Gastroesophageal sphincter (tissue), 4 donors: Measurements from ENCODE around the gene ATP13A2. TPM values are rescaled to one million over a fixed set of nuclear protein-coding genes. Genes with fewer than 3 reads are reported as not detected.

Experiments used
- ATAC-seq: fragments of 150-250 bp; one replicate; pipeline ENCODE4 v1.9.1; 2016; ENCODE audit warnings: mild to moderate bottlenecking, moderate library complexity
- H3K27ac ChIP-seq, 4 donors: fragments of 200-600 bp; sonication (generic) in 3 of 4; 1 replicate in 3 of 4; 2 replicates in 1 of 4; pipeline ENCODE4 v1.5.1; 2016 to 2019
- H3K27me3 ChIP-seq: fragments of 200-600 bp; sonication (generic); one replicate; pipeline ENCODE4 v1.5.1; 2019
- H3K36me3 ChIP-seq, 2 donors: fragments of 200-600 bp; sonication (generic); one replicate each; pipeline ENCODE4 v1.5.1; 2019; ENCODE audit warnings: control low read depth in 1 of 2
- H3K4me1 ChIP-seq, 3 donors: fragments of 200-600 bp; sonication (generic); 1 replicate in 2 of 3; 2 replicates in 1 of 3; pipeline ENCODE4 v1.5.1; 2016 to 2019; ENCODE audit warnings: control low read depth in 2 of 3
- H3K4me3 ChIP-seq, 2 donors: fragments of 200-600 bp; sonication (generic); one replicate each; pipeline ENCODE4 v1.5.1; 2019; ENCODE audit warnings: mild to moderate bottlenecking in 1 of 2, moderate library complexity in 1 of 2
- H3K9me3 ChIP-seq, 3 donors: fragments of 200-600 bp; sonication (generic); one replicate each; pipeline ENCODE4 v1.5.1; 2017 to 2019; ENCODE audit warnings: control low read depth in 2 of 3
- EP300 ChIP-seq: sonication (generic); formaldehyde crosslinking; IDR thresholded peaks from one replicate; pipeline ENCODE4 v1.6.1; 2017; ENCODE audit warnings: antibody characterized with exemption, mild to moderate bottlenecking
- POLR2A ChIP-seq, 2 donors: fragments of 450-650 bp; IDR thresholded peaks; one replicate each; pipeline ENCODE4 v1.6.1; 2017; ENCODE audit warnings: antibody characterized with exemption in 2 of 2, mild to moderate bottlenecking in 2 of 2, moderate library complexity in 1 of 2
- POLR2AphosphoS5 ChIP-seq: sonication (generic); formaldehyde crosslinking; IDR thresholded peaks from one replicate; pipeline ENCODE4 v1.6.1; 2017; ENCODE audit warnings: antibody characterized with exemption
- WGBS, 2 donors: methylation state at CpG; one replicate each; pipeline ENCODE4 v1.1.5; 2018; ENCODE audit warnings: low coverage in 1 of 2; 5-methylcytosine and 5-hydroxymethylcytosine counted together
- total RNA-seq, 4 donors: library from RNA; depleted of rRNA; stranded (reverse); fragments of >200 nt; gene quantifications; one replicate each; pipeline ENCODE4 v1.1.0, GENCODE V29; 2016
- TF ChIP-seq, protein P1 (sequence below), 4 experiments: fragments of 200-600 bp in 2 of 4; fragments of 450-650 bp in 2 of 4; sonication (generic) in 1 of 4; IDR thresholded peaks; one replicate each; pipeline ENCODE4 v1.5.1; 2017 to 2019; ENCODE audit warnings: antibody characterized with exemption in 4 of 4, mild to moderate bottlenecking in 2 of 4, moderate library complexity in 2 of 4

ATP13A2 gene
- total RNA-seq, 4 donors from 2014 or later: 19.1 to 29.2 (median 20.1) TPM

DNA sequence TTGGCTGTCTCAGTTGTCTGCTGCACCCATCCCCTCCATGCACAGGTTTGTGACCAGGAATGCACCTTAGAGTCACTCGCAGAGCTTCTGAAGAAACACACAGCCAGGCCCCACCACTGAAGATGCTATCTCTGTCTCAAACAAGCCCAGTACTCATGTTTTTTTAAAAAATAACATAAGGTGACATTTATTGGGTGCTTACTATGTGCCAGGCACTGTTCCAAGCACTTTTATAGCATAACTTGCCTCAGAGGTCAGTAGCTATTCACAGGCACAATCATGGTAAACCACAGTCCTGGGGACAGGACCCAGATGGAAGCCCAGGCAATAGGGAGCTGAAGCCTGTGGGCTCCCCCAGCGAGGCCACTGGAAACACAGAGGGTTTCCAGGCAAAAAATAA lies 8.8 kb upstream of the ATP13A2 start:
- no peak overlapping the region for H3K4me3 ChIP-seq
- H3K4me1 ChIP-seq: no peaks in the 10 kb centered on the region
- 90 to 100% methylated on average over 2 of the region's 2 CpGs for WGBS, 2 donors

DNA sequence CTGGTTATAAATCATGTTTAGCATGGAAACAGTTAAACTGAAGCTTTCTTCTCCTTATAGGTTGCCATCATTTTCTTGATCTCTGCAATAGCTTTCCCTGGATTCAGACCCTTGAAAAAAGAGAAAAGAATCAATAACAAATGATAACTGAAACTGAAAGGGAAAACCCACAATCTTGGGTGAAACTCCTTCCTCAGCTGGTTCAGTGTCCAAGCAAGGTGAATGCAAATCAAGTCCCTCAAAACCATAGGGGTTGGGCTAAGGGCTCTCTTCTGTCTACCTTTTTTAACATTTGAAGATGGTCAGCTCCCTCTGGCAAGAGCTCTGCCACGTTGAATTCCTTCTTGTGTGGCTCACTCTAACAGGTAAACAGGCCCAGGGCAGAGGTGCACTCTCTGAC lies 7.1 kb upstream of the ATP13A2 start:
- no peak for TF ChIP-seq EP300
- TF ChIP-seq POLR2A (IDR thresholded peaks at IDR 0.05): no peak
- no peak for TF ChIP-seq POLR2AphosphoS5
- TF ChIP-seq, protein P1, sequence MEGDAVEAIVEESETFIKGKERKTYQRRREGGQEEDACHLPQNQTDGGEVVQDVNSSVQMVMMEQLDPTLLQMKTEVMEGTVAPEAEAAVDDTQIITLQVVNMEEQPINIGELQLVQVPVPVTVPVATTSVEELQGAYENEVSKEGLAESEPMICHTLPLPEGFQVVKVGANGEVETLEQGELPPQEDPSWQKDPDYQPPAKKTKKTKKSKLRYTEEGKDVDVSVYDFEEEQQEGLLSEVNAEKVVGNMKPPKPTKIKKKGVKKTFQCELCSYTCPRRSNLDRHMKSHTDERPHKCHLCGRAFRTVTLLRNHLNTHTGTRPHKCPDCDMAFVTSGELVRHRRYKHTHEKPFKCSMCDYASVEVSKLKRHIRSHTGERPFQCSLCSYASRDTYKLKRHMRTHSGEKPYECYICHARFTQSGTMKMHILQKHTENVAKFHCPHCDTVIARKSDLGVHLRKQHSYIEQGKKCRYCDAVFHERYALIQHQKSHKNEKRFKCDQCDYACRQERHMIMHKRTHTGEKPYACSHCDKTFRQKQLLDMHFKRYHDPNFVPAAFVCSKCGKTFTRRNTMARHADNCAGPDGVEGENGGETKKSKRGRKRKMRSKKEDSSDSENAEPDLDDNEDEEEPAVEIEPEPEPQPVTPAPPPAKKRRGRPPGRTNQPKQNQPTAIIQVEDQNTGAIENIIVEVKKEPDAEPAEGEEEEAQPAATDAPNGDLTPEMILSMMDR (IDR thresholded peaks at IDR 0.05): no peak
- H3K9me3 ChIP-seq: no peaks in the 10 kb centered on the region
- WGBS, 2 donors: 22 to 43% methylated on average over 1 of the region's 1 CpG
- no peak overlapping the region for H3K27ac ChIP-seq
- H3K27me3 ChIP-seq: no peaks in the 10 kb centered on the region
- H3K4me1 ChIP-seq: no peaks in the 10 kb centered on the region
- H3K4me3 ChIP-seq: no peak overlapping the region
- H3K36me3 ChIP-seq: peaks cover 8 to 67% of the 10 kb centered on the region in 2 donors
- no peak for ATAC-seq

More for the DNA sequence above, 8.8 kb upstream of the ATP13A2 start:
- Histone ChIP-seq H3K27ac (no peak overlapping the region), H3K27me3 (no peaks in the 10 kb centered on the region), H3K36me3 (peaks cover 12 to 83% of the 10 kb centered on the region in 2 donors), H3K9me3 (no peaks in the 10 kb centered on the region)
- TF ChIP-seq, protein P1 (IDR thresholded peaks at IDR 0.05): no peak
- no peak for TF ChIP-seq POLR2A (IDR thresholded peaks at IDR 0.05)
- TF ChIP-seq EP300: no peak
- TF ChIP-seq POLR2AphosphoS5: no peak
- ATAC-seq: no peak

DNA sequence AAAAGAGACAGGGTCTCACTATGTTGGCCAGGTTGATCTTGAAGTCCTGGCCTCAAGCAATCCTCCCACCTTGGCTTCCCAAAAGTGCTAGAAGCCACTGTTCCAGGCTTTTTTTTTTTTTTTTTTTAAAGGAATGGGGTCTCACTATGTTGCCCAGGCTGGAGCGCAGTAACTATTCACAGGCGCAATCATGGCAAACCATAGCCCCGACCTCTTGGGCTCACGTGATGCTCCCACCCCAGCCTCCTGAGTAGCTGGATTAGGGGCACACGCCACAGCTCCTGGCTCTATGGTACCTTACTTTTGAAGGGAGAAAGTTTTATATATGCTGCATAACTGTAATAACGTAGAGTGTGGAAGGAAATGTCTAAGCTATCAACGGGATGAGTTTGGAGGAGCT lies 5.7 kb upstream of the ATP13A2 start:
- Histone ChIP-seq H3K27ac (no peak overlapping the region), H3K9me3 (no peaks in the 10 kb centered on the region), H3K36me3 (peaks cover 8 to 53% of the 10 kb centered on the region in 2 donors), H3K4me1 (peaks cover 0 to under 1% (median 0%) of the 10 kb centered on the region in 3 donors), H3K4me3 (no peak overlapping the region), H3K27me3 (no peaks in the 10 kb centered on the region)
- TF ChIP-seq EP300 (no peak), POLR2AphosphoS5 (no peak), POLR2A (IDR thresholded peaks at IDR 0.05) (no peak)
- TF ChIP-seq, protein P1 (IDR thresholded peaks at IDR 0.05): no peak
- ATAC-seq: no peak
- WGBS, 2 donors: 86% methylated on average over 7 of the region's 7 CpGs; no CpG with 5 or more reads in 1 of the 2 donors

DNA sequence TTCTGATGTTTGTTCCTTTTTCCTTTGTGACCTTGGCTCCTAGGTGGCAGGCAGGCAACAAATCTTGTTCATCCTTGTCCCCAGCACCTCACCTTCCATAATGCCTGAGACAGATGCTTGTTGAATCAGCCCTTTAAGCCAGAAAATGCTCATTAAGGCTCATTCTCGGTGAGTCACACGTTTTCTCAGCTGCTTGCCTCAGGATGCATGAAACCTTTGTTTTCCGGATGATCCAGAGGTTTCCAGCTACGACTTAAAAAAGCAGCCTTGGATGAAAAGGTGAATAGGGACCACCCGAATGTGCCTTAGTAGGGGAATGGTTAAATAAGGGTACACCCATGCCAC lies 4.6 kb upstream of the ATP13A2 start:
- Histone ChIP-seq H3K27me3 (no peaks in the 10 kb centered on the region), H3K4me3 (no peak overlapping the region), H3K4me1 (peaks cover 0 to 8% (median 4%) of the 10 kb centered on the region in 3 donors), H3K27ac (no peak overlapping the region), H3K36me3 (peaks cover 8 to 41% of the 10 kb centered on the region in 2 donors), H3K9me3 (no peaks in the 10 kb centered on the region)
- TF ChIP-seq POLR2A (IDR thresholded peaks at IDR 0.05) (no peak), POLR2AphosphoS5 (no peak)
- ATAC-seq: no peak
- 70 to 83% methylated on average over 1 to 4 of the region's 5 CpGs for WGBS, 2 donors

DNA sequence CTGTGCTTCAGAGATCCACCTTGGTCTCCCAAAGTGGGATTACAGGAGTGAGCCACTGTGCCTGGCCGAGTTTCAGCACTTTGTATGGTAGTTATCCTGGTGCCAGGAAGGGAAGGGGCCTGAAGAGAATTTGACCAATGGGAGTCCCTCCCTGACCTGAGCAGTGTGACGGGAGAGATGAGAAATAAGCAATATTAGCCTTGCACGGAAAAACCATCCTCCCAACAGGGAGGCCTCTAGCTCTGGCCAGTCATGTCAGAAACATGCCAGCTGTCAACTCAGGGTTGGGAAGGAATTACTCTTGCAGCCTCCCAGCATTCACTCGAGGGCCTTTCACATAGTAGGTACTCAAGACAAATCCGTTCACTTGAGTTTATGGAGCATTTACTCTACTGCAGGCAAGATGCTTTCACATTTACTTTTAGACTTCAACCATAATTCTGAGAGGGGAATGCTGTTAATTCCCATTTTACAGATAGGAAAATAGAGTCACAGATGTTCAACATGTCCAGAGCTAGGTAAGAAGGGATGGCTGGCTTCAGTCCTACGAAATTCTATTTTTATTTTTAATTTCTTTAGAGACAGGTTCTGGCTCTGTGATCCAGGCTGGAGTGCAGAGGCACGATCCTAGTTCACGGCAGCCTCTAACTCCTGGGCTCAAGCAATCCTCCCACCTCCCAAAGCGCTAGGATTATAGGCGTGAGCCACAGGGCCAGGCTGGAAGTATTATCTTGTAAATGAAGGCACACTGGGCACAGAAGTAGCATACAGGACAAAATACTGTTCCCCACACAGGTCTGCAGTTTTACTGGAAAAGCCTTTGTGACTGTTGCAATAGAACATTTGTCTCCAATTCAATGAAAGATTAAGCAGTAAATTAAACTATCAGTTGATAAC lies 3.2 kb upstream of the ATP13A2 start:
- no peak for TF ChIP-seq POLR2AphosphoS5
- TF ChIP-seq, protein P1 (IDR thresholded peaks at IDR 0.05): no peak
- no peak for TF ChIP-seq EP300
- no peak for TF ChIP-seq POLR2A (IDR thresholded peaks at IDR 0.05)
- no peak overlapping the region for H3K27ac ChIP-seq
- no peaks in the 10 kb centered on the region for H3K9me3 ChIP-seq
- H3K4me3 ChIP-seq: no peak overlapping the region
- no peaks in the 10 kb centered on the region for H3K27me3 ChIP-seq
- peaks cover 0 to 28% of the 10 kb centered on the region in 2 donors for H3K36me3 ChIP-seq
- ATAC-seq: no peak
- 55 to 66% methylated on average over 4 to 9 of the region's 10 CpGs for WGBS, 2 donors
- peaks cover 0 to 22% (median 17%) of the 10 kb centered on the region in 3 donors for H3K4me1 ChIP-seq
